ENCODE results near the gene ULK1. TPM values are rescaled to one million over a fixed set of nuclear protein-coding genes. Genes with fewer than 3 reads are reported as not detected.

Gene ULK1
- total and polyA plus RNA-seq, 2 of the 13 experiments (the other 11 are each of a cell fraction or from before 2014, with no cell fraction given): 2.8 to 10.1 TPM

GRCh38 chr12:131928080-131928710, 33.8 kb downstream of the ULK1 start (continued):
- 0 out of 2 replicates have a peak, but pooled peaks have one; percentile 11 for TF ChIP-seq IKZF5 (CRISPR knock-in tag; IDR thresholded peaks at IDR 0.05)
- TF ChIP-seq ZNF446 (CRISPR knock-in tag; IDR thresholded peaks at IDR 0.05): 0 out of 2 replicates have a peak, but pooled peaks have one; percentile 24
- TF ChIP-seq, protein P1, sequence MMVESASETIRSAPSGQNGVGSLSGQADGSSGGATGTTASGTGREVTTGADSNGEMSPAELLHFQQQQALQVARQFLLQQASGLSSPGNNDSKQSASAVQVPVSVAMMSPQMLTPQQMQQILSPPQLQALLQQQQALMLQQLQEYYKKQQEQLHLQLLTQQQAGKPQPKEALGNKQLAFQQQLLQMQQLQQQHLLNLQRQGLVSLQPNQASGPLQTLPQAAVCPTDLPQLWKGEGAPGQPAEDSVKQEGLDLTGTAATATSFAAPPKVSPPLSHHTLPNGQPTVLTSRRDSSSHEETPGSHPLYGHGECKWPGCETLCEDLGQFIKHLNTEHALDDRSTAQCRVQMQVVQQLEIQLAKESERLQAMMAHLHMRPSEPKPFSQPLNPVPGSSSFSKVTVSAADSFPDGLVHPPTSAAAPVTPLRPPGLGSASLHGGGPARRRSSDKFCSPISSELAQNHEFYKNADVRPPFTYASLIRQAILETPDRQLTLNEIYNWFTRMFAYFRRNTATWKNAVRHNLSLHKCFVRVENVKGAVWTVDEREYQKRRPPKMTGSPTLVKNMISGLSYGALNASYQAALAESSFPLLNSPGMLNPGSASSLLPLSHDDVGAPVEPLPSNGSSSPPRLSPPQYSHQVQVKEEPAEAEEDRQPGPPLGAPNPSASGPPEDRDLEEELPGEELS (CRISPR knock-in tag; IDR thresholded peaks at IDR 0.05): 0 out of 2 replicates have a peak, but pooled peaks have one; percentile 1
- TF ChIP-seq RXRA (CRISPR knock-in tag; IDR thresholded peaks at IDR 0.05): 0 out of 2 replicates have a peak, but pooled peaks have one; percentile 6
- TF ChIP-seq, protein P2, sequence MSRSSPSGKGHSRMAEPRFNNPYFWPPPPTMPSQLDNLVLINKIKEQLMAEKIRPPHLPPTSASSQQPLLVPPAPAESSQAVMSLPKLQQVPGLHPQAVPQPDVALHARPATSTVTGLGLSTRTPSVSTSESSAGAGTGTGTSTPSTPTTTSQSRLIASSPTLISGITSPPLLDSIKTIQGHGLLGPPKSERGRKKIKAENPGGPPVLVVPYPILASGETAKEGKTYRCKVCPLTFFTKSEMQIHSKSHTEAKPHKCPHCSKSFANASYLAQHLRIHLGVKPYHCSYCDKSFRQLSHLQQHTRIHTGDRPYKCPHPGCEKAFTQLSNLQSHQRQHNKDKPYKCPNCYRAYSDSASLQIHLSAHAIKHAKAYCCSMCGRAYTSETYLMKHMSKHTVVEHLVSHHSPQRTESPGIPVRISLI (CRISPR knock-in tag; IDR thresholded peaks at IDR 0.05; ENCODE audit: borderline replicate concordance): peak; percentile 8; the same call in 1 of the 2 replicates
- TF ChIP-seq ZSCAN9 (CRISPR knock-in tag; IDR thresholded peaks at IDR 0.05; ENCODE audit: borderline replicate concordance): no peak

Measured in HepG2 (cell line).